GM13976 (cell line): Measurements from ENCODE around the gene KLRD1.

ENCODE experiments used
- DNase-seq: peaks from one replicate; pipeline ENCODE4 v3.0.0; 2012; ENCODE audit warnings: low spot score
- CTCF ChIP-seq: IDR thresholded peaks from 2 replicates; pipeline ENCODE4 v1.5.1; 2012; ENCODE audit warnings: borderline replicate concordance, mild to moderate bottlenecking; ENCODE audit not compliant: insufficient read depth; ENCODE audit errors: extremely low read depth, missing control alignments, control extremely low read depth
- in situ Hi-C: fragments of 300-500 bp; cut with MboI; formaldehyde crosslinking; loops from one replicate; pipeline ENCODE4 v1.12.0; 2022; ENCODE audit warnings: low sequenced_read_pairs, mixed read lengths, inconsistent platforms; ENCODE audit not compliant: unreplicated experiment

The KLRD1 gene

GRCh38 chr12:10307630-10308029, at the start of gene KLRD1:
KLRD1 (plus strand) TSS chr12:10307870; CDS start chr12:10308078, 208 bp downstream.
- in situ Hi-C loops = no loop called here
- TF ChIP-seq CTCF = no peak
- DNase-seq = no peak

GRCh38 chr12:10260927-10261326, 46.7 kb upstream of the KLRD1 start:
- in situ Hi-C loops = no loop called here
- no peak for TF ChIP-seq CTCF
- no peak for DNase-seq

GRCh38 chr12:10268037-10268436, 39.6 kb upstream of the KLRD1 start:
- in situ Hi-C loops = no loop called here
- no peak for TF ChIP-seq CTCF
- DNase-seq = no peak

- no peak for TF ChIP-seq CTCF
- DNase-seq = no peak
- in situ Hi-C loops = no loop called here
These were observed 35.2 kb upstream of the KLRD1 start for GRCh38 chr12:10272467-10272866.

- in situ Hi-C loops = no loop called here
- DNase-seq = no peak
- no peak for TF ChIP-seq CTCF
These were observed 30.9 kb upstream of the KLRD1 start for GRCh38 chr12:10276774-10277173.

GRCh38 chr12:10278104-10278503, 29.6 kb upstream of the KLRD1 start:
- in situ Hi-C loops = no loop called here
- no peak for DNase-seq
- no peak for TF ChIP-seq CTCF

GRCh38 chr12:10279937-10280336, 27.7 kb upstream of the KLRD1 start:
- in situ Hi-C loops = no loop called here

More at GRCh38 chr12:10279937-10280336, 27.7 kb upstream of the KLRD1 start:
- DNase-seq = no peak
- no peak for TF ChIP-seq CTCF
